GM23248 (cell line): ENCODE data around the gene TUBB2B. TPM values are rescaled to one million over a fixed set of nuclear protein-coding genes. Genes with fewer than 3 reads are reported as not detected.

Experiments used
- DNase-seq: peaks from one replicate; pipeline ENCODE4 v3.0.0-alpha.2; 2015
- H2AFZ ChIP-seq: fragments of 200-600 bp; sonication (generic); 2 replicates; pipeline ENCODE4 v1.6.1; 2016; ENCODE audit warnings: antibody characterized with exemption
- H3F3A ChIP-seq: fragments of 200-600 bp; sonication (generic); 2 replicates; pipeline ENCODE4 v1.6.1; 2016; ENCODE audit warnings: mild to moderate bottlenecking, antibody characterized with exemption, mixed run types; ENCODE audit not compliant: insufficient read depth
- H3K27ac ChIP-seq: fragments of 200-600 bp; sonication (generic); 2 replicates; pipeline ENCODE4 v1.5.1; 2016; ENCODE audit warnings: mild to moderate bottlenecking
- H3K27me3 ChIP-seq: fragments of 200-600 bp; sonication (generic); replicated peaks from 2 replicates; pipeline ENCODE4 v1.6.1; 2016; ENCODE audit warnings: mild to moderate bottlenecking; ENCODE audit not compliant: insufficient read depth
- H3K36me3 ChIP-seq: fragments of 200-600 bp; sonication (generic); 2 replicates; pipeline ENCODE4 v1.6.1; 2016; ENCODE audit warnings: low read depth, mild to moderate bottlenecking
- H3K4me1 ChIP-seq: fragments of 200-600 bp; sonication (generic); 2 replicates; pipeline ENCODE4 v1.6.1; 2016; ENCODE audit warnings: mild to moderate bottlenecking; ENCODE audit not compliant: insufficient read depth
- H3K4me2 ChIP-seq: fragments of 200-600 bp; sonication (generic); one replicate; pipeline ENCODE4 v1.6.1; 2016; ENCODE audit warnings: mild to moderate bottlenecking; ENCODE audit not compliant: unreplicated experiment
- H3K4me3 ChIP-seq: fragments of 200-600 bp; sonication (generic); 2 replicates; pipeline ENCODE4 v1.5.1; 2016; ENCODE audit warnings: mild to moderate bottlenecking
- H3K79me2 ChIP-seq: fragments of 200-600 bp; sonication (generic); 2 replicates; pipeline ENCODE4 v1.6.1; 2016; ENCODE audit warnings: mild to moderate bottlenecking; ENCODE audit not compliant: insufficient read depth
- H3K9ac ChIP-seq: fragments of 200-600 bp; sonication (generic); 2 replicates; pipeline ENCODE4 v1.6.1; 2016; ENCODE audit warnings: mild to moderate bottlenecking
- H3K9me2 ChIP-seq: fragments of 200-600 bp; sonication (generic); 2 replicates; pipeline ENCODE4 v1.6.1; 2016; ENCODE audit warnings: mixed run types, mild to moderate bottlenecking, moderate library complexity; ENCODE audit not compliant: insufficient read depth
- H3K9me3 ChIP-seq: fragments of 200-600 bp; sonication (generic); one replicate; pipeline ENCODE4 v1.6.1; 2017; ENCODE audit warnings: low read depth
- H4K20me1 ChIP-seq: fragments of 200-600 bp; sonication (generic); 2 replicates; pipeline ENCODE4 v1.6.0; 2016; ENCODE audit not compliant: insufficient read depth
- EZH2 ChIP-seq: fragments of 200-600 bp; sonication (generic); IDR thresholded peaks from 2 replicates; pipeline ENCODE4 v1.6.1; 2018; ENCODE audit warnings: antibody characterized with exemption, mild to moderate bottlenecking; ENCODE audit not compliant: insufficient read depth, poor library complexity, severe bottlenecking
- EZH2phosphoT487 ChIP-seq: fragments of 200-600 bp; sonication (generic); IDR thresholded peaks from 2 replicates; pipeline ENCODE4 v1.6.1; 2018; ENCODE audit warnings: antibody characterized with exemption, moderate library complexity, mild to moderate bottlenecking, low read depth; ENCODE audit not compliant: insufficient read depth
- WGBS, 2 experiments: methylation state at CpG; one replicate each; pipeline ENCODE4 v1.1.6; 2015 to 2017; ENCODE audit warnings: low lambda C conversion rate in 2 of 2, low coverage in 1 of 2; ENCODE audit errors: missing lambda C conversion rate in 2 of 2; 5-methylcytosine and 5-hydroxymethylcytosine counted together
- in situ Hi-C: fragments of 300-500 bp; cut with MboI; formaldehyde crosslinking; loops from 2 replicates; pipeline ENCODE4 v1.15.0; 2020
- polyA plus RNA-seq: library from polyadenylated mRNA; unstranded; fragments of >200 nt; fragmentation: Nextera tagmentation; extraction: Ambion mirVana; gene quantifications from 2 replicates; pipeline ENCODE4 v1.2.1, GENCODE V29; 2016
- total RNA-seq: library from RNA; depleted of rRNA; stranded (reverse); fragments of >200 nt; shearing (Covaris generic); gene quantifications from 2 replicates; pipeline ENCODE4 v1.2.3, GENCODE V29; 2014

Gene TUBB2B
- total and polyA plus RNA-seq, 2 experiments from 2014 or later = 8.5 to 9.0 TPM

DNA sequence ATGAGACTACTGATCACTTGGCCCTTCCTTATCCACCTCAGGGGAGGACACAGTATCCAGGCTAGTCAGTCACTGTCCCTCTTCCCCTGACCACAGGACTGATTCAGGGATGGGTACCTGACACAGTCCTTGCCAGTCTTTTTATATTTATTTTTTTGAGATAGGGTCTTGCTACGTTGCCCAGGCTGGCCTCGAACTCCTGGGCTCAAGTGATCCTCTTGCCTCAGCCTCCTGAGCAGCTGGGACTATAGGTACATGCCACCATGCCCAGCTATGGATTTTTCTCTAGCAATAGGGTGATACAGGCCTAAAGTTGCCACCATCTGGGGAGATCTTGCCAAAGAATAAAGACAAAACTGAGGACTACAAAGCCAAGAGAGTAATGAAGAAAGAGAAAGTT lies 10.2 kb downstream of the TUBB2B start:
- Histone ChIP-seq H4K20me1 (no peaks in the 10 kb centered on the region), H3K9me3 (no peaks in the 10 kb centered on the region), H3K4me3 (no peak overlapping the region), H3K4me2 (no peak overlapping the region), H3F3A (no peaks in the 10 kb centered on the region), H3K79me2 (no peaks in the 10 kb centered on the region), H3K9ac (no peak overlapping the region), H3K9me2 (no peaks in the 10 kb centered on the region), H3K4me1 (no peaks in the 10 kb centered on the region; the same call in 1 of the 2 replicates), H3K27ac (no peak overlapping the region), H2AFZ (no peak overlapping the region), H3K36me3 (no peaks in the 10 kb centered on the region), H3K27me3 (peaks cover 20% of the 10 kb centered on the region; the same call in 1 of the 2 replicates)
- in situ Hi-C loops = no loop called here
- 69 to 73% methylated on average over 2 of the region's 2 CpGs for WGBS, 2 experiments
- TF ChIP-seq EZH2phosphoT487 = no peak
- no peak for TF ChIP-seq EZH2
- DNase-seq = no peak

DNA sequence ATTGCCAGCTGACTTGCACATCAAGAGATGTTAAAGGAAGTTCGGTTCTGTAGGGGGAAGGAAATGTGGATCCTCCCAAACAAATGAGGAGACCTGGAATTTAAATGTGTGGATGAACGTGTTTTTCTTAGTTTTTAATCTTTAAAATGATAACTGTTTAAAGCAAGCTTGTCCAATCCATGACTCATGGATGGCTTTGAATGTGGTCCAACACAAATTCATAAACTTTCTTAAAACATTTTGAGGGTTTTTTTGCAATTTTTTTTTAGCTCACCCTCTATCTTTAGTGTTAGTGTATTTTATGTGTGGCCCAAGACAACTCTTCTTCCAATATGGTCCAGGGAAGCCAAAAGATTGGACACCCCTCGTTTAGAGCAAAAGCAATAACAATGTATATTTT lies 12.6 kb downstream of the TUBB2B start:
- Histone ChIP-seq H3K9ac (no peak overlapping the region), H3K4me2 (no peak overlapping the region), H2AFZ (no peak overlapping the region), H3K36me3 (no peaks in the 10 kb centered on the region), H3F3A (peaks cover 4% of the 10 kb centered on the region; the same call in 1 of the 2 replicates), H3K9me2 (no peaks in the 10 kb centered on the region), H3K9me3 (no peaks in the 10 kb centered on the region), H3K79me2 (no peaks in the 10 kb centered on the region), H3K27ac (no peak overlapping the region), H3K4me1 (peaks cover 11% of the 10 kb centered on the region), H4K20me1 (no peaks in the 10 kb centered on the region), H3K4me3 (no peak overlapping the region), H3K27me3 (peaks cover 13% of the 10 kb centered on the region; the same call in 1 of the 2 replicates)
- 52 to 54% methylated on average over 3 of the region's 3 CpGs for WGBS, 2 experiments
- TF ChIP-seq EZH2phosphoT487 (no peak), EZH2 (no peak)
- in situ Hi-C loops = no loop called here
- no peak for DNase-seq

DNA sequence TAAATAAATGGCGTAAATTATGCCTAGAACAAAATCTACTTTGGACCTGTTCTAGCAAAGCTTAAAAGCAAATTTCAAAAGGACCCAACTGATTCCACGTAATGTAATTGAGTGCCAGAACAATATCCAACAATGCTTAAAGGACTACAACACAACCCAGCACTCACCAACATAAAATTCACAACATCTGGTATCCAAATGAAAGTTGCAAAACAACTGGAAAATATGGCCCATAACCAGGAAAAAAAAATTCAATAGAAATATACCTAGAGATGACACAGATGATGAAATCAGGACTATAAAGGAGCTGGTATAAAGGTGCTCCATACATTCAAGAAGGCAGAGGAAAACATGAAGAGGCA lies 14.1 kb downstream of the TUBB2B start:
- peaks cover 23% of the 10 kb centered on the region for H3K4me1 ChIP-seq
- H3K79me2 ChIP-seq = no peaks in the 10 kb centered on the region
- H4K20me1 ChIP-seq = no peaks in the 10 kb centered on the region
- H2AFZ ChIP-seq = no peak overlapping the region
- no peak overlapping the region for H3K4me2 ChIP-seq
- H3K27me3 ChIP-seq = 0 out of 2 replicates have a peak, but pooled peaks cover 6% of the 10 kb centered on the region
- no peaks in the 10 kb centered on the region for H3K36me3 ChIP-seq
- H3K9me2 ChIP-seq = no peaks in the 10 kb centered on the region
- TF ChIP-seq EZH2 = no peak
- TF ChIP-seq EZH2phosphoT487 = no peak
- H3K27ac ChIP-seq = no peak overlapping the region
- peaks cover 14% of the 10 kb centered on the region for H3F3A ChIP-seq
- no peak overlapping the region for H3K9ac ChIP-seq
- WGBS, 2 experiments = 70 to 77% methylated on average over 2 of the region's 2 CpGs
- in situ Hi-C loops = no loop called here
- no peak for DNase-seq
- no peak overlapping the region for H3K4me3 ChIP-seq
- no peaks in the 10 kb centered on the region for H3K9me3 ChIP-seq

DNA sequence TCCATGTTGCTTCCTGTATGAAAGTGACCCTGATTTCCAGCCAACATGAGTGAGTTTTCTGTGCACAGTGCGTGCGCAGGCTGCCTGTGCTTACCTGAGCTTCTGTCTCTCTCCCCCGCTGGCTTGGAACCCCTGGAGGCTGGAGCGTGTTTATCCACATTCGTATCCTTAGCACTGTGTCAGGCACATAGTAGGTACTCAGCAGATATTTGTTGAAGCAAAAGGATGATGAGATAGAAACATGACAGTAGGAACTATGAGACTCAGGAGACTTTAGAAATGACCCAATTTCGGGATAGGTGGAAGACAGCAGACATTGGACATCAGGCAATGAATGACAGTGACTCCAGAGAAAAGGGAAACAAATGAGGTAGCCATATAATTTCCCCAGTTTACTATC lies 15.2 kb downstream of the TUBB2B start:
- peaks cover 21% of the 10 kb centered on the region for H3F3A ChIP-seq

More for the DNA sequence above, 15.2 kb downstream of the TUBB2B start:
- Histone ChIP-seq H3K27ac (peak overlapping the region; percentile 49), H2AFZ (no peak overlapping the region), H3K27me3 (0 out of 2 replicates have a peak, but pooled peaks cover 2% of the 10 kb centered on the region), H3K9ac (peak overlapping the region; percentile 25; the same call in 1 of the 2 replicates), H3K4me2 (no peak overlapping the region), H4K20me1 (no peaks in the 10 kb centered on the region), H3K9me3 (no peaks in the 10 kb centered on the region), H3K79me2 (no peaks in the 10 kb centered on the region), H3K9me2 (no peaks in the 10 kb centered on the region), H3K4me1 (peaks cover 33% of the 10 kb centered on the region), H3K4me3 (no peak overlapping the region), H3K36me3 (no peaks in the 10 kb centered on the region)
- in situ Hi-C loops = no loop called here
- no peak for DNase-seq
- TF ChIP-seq EZH2 (no peak), EZH2phosphoT487 (no peak)
- 96 to 99% methylated on average over 6 of the region's 6 CpGs for WGBS, 2 experiments
